Cardiac septum (tissue), 1 donor: Measurements from ENCODE around the gene LDLRAD4. TPM values are rescaled to one million over a fixed set of nuclear protein-coding genes. Genes with fewer than 3 reads are reported as not detected.

ENCODE experiments used
- DNase-seq: peaks from one replicate; pipeline ENCODE4 v3.0.0-alpha.2; 2020; ENCODE audit warnings: low spot score
- intact Hi-C: fragments of 100-400 bp; cut with DNase I; formaldehyde crosslinking; loops from one replicate; pipeline ENCODE4 v1.14.0; 2022
- total RNA-seq: library from RNA; stranded (reverse); fragmentation: NEBNext Ultra II Directional; extraction: Animal tissue kit (Norgen Biotek cat#: 25700); gene quantifications from one replicate; pipeline ENCODE4 v1.2.1, GENCODE V29; 2021
- donor health status: DM: no; HTN: no; CAD: no.

The LDLRAD4 gene
- total RNA-seq, 1 donor from 2014 or later: 23.3 TPM

GRCh38 chr18:13611142-13611600, 392.6 kb downstream of the LDLRAD4 start:
- intact Hi-C loops: loop anchor here (2.0 to 10.0 kb wide), 2 partner anchors 44 to 176 kb away; no protein-coding TSS in a partner anchor

DNA sequence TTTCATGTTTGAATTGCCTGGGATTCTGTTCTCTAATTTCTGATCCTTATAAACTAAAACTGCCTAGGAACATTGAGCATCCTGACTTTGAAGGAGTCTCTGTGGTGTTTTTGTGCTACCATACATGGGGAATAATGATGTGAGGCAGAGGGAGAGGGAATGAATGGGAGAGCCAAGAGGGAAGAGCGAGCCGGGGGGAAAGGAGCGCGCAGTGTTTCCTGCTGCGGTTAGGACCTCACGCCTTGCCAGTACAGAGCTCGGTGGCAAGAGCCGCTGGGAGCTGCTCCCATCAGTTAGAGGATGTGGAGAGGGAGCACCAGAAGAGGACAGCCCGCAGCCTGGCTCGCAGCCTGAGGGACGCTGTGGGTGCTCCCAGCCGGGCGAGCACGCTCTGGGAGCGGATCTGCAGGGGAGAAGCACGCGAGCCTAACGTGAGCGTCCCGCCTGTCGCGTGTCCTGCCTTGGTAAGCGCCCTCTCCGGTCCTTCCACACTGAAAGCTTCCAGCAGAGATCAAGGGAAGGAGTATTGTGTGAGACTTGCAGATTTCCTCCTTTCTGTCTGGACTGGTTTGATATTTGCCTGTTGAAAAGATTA, 393.1 kb downstream of the LDLRAD4 start:
- intact Hi-C loops: loop anchor here (2.0 to 10.0 kb wide), 2 partner anchors 45 to 177 kb away; no protein-coding TSS in a partner anchor
- DNase-seq: peak; percentile 86

More at GRCh38 chr18:13611142-13611600, 392.6 kb downstream of the LDLRAD4 start:
- DNase-seq: no peak

- no peak for DNase-seq
- intact Hi-C loops: loop anchor here (10.0 kb wide), 1 partner anchor 178 kb away; no protein-coding TSS in a partner anchor
Observed at GRCh38 chr18:13612196-13612997, 393.8 kb downstream of the LDLRAD4 start.

- intact Hi-C loops: loop anchor here (10.0 kb wide), 1 partner anchor 178 kb away; no protein-coding TSS in a partner anchor
- no peak for DNase-seq
Observed at GRCh38 chr18:13613099-13613498, 394.5 kb downstream of the LDLRAD4 start.

- intact Hi-C loops: loop anchor here (1.0 to 10.0 kb wide), 2 partner anchors 179 to 396 kb away; partner anchors contain the start of gene LDLRAD4
- DNase-seq: no peak
Observed at GRCh38 chr18:13613591-13614501, 395.3 kb downstream of the LDLRAD4 start.

DNA sequence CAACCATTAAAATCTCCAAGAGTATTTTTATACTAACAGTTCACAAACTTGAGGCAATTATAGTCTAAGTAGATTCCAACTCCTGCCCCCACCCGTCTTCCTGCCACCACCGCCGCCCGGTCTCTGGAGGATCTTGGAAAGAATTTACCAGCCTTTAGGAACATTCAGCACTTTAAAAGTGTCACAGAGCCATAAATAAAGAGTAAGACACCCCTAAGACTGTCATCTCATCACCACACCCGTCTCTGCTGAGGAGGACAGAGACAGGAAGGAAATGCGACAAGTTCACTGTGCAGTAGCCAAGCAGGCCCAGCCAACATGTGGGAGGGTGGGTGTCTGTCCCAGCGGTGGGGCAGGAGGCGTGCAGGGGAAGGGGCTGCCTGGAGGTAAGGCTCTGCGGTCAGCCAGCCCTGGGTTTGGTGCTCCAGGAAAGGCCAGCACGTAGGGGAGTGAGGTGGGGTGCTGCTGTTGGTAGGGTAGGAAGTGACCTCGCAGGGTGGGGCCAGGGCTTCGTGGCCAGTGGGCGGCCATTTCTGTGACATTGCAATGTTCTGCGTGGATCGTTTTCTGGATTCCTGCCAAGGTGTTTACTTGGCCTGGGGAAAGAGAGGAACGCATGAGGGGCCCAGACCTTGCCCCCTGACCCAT, 396.2 kb downstream of the LDLRAD4 start:
- intact Hi-C loops: loop anchor here (1.0 to 10.0 kb wide), 2 partner anchors 180 to 396 kb away; partner anchors contain the start of gene LDLRAD4
- DNase-seq: no peak

GRCh38 chr18:13615432-13615861, 396.9 kb downstream of the LDLRAD4 start:
- no peak for DNase-seq
- intact Hi-C loops: loop anchor here (10.0 kb wide), 1 partner anchor 181 kb away; no protein-coding TSS in a partner anchor

DNA sequence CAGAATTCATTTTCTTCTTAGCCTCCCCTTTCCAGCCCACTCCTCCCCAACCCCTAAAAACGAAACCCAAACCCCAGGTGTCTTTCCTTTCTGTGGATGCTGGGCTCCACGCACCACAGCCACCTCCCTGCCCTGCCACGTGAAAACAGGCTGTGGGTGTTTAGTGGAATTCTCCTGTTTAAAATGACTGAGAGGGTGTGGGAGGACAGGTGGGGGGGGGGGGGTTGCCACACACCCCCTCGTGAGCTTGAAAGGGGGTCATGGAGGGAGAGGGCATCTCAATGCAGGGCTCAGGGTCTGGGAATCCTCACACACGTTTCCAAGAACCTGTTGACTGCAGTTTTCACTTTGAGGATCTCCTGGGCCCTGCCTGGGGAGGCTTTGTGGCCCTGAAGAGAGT, 397.5 kb downstream of the LDLRAD4 start:
- DNase-seq: no peak
- intact Hi-C loops: loop anchor here (10.0 kb wide), 1 partner anchor 181 kb away; no protein-coding TSS in a partner anchor

DNA sequence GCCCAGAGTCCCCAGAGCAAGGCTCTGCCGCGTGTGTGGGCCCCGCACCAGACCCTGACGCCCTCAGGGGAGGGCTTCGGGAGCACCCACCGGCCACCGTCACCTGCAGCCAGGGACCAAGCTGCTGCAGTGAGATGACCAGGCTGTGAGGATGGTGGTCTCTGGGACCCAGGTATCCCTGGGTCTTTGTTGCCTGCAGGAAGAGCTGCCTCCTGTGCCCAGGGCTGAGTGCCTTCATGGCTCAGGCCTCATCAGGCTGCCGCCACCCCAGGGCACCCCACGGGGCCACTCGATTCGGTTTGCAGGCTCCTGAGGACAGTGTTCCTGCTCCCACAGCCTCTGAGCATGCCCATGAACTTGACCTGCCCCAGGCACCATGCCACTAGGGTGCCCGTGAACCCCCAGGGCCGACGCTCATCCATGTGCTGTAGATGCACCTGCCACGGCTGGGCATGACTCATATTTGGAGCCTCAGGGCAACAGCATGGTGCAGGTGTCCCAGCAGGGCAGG, 398.0 kb downstream of the LDLRAD4 start:
- DNase-seq: no peak
- intact Hi-C loops: loop anchor here (10.0 kb wide), 1 partner anchor 182 kb away; no protein-coding TSS in a partner anchor

DNA sequence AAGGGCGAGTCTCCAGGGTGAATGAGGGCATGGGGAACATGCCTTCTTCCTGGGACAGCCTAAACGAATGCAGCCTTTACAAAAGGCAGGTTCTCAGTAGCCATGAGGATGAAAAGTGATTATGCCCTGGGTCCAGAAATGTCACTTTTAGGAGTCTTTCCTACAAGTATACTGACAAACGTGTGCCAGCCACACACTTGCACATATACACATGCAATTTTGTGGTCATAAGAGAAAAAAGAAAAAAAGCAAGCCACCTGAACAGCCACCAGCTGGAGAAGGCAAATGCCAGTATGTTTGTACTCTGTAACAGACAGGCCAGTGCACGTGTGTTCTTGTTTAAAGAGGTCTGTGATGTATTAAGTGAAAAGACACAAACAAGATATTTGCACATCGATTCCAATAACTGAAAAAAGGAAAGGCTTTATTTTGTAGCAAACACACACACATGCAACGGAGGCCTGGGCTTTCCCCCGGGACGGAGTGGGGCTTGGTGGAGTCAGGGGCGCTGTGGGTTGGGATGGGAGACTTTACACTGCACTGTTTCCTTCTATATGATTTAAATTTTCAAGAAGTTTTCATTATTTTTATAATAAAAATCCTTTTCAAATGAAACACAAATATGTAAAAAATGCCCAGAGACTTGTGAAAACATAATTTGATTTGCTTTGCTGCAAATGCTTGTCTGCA, 399.4 kb downstream of the LDLRAD4 start:
- no peak for DNase-seq
- intact Hi-C loops: loop anchor here (10.0 kb wide), 1 partner anchor 183 kb away; no protein-coding TSS in a partner anchor

GRCh38 chr18:13618760-13619438, 400.3 kb downstream of the LDLRAD4 start:
- intact Hi-C loops: loop anchor here (10.0 kb wide), 1 partner anchor 184 kb away; no protein-coding TSS in a partner anchor
- DNase-seq: no peak

DNA sequence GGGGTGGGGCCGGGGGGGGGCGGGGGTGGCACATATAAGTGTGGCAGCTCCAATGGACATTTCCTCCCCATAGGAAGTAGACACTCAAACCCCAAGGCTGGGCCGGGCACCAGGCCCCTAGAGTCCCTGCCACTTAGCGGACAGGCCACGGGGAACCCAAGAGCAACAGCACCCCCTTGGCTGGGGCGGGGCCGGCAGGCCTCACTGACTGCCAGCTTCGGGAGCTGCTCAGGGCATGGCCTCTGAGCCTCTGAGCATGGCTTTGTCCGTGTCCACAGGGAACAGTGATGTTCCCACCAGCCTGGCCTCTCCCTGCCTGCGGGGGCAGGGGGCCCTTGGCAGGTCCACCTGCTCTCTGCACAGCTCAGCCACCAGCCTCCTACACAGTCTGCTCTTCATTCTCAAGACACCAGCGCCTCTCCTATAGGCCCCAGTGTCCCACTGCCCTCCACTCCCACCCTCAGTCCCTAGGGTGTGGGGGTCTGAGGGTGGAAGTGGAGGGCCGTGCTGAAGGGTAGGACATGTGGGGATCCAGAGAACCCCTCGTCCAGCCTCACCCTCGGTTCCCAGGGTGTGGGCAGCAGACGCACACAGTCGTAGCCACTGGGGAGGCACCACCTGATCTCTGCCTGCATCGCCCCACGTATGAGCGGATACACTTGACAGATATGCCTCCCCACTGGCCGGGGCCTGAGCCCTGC, 401.1 kb downstream of the LDLRAD4 start:
- intact Hi-C loops: loop anchor here (10.0 kb wide), 1 partner anchor 185 kb away; no protein-coding TSS in a partner anchor
- DNase-seq: no peak

- no peak for DNase-seq
- intact Hi-C loops: no loop called here
Observed at GRCh38 chr18:13620206-13620672, 401.7 kb downstream of the LDLRAD4 start.

GRCh38 chr18:13620818-13621445, 402.4 kb downstream of the LDLRAD4 start:
- intact Hi-C loops: no loop called here

GRCh38 chr18:13621446-13621849, 402.9 kb downstream of the LDLRAD4 start:
- DNase-seq: no peak
- intact Hi-C loops: no loop called here

More at GRCh38 chr18:13620818-13621445, 402.4 kb downstream of the LDLRAD4 start:
- DNase-seq: no peak
